Renal cortex interstitium (tissue), 11 donors: ENCODE data around the gene CD248. TPM values are rescaled to one million over a fixed set of nuclear protein-coding genes. Genes with fewer than 3 reads are reported as not detected.
A peak's percentile ranks its signal among the peaks of the same experiment; 100 is the strongest.
"Not testable (repeated sequence)": the region's sequence is repeated elsewhere in the genome, so short reads cannot be mapped to it uniquely, and the experiment has no call there.

Source experiments
- DNase-seq, 11 donors: peaks; one replicate each; pipeline ENCODE4 v3.0.0-alpha.2; 2013; ENCODE audit warnings: low read depth in 9 of 11, low spot score in 4 of 11; ENCODE audit errors: extremely low read depth in 1 of 11
- polyA plus RNA-seq, 3 donors: library from polyadenylated mRNA; unstranded; fragments of 120-200 nt; gene quantifications; one replicate each; pipeline ENCODE4 v1.2.1, GENCODE V29; 2013; ENCODE audit not compliant: insufficient read length in 3 of 3

CD248 gene
- polyA plus RNA-seq, 3 donors: 56.2 to 88.4 (median 60.0) TPM

- DNase-seq: no peak
Observed at GRCh38 chr11:66333896-66334604, 17.2 kb upstream of the CD248 start.

GRCh38 chr11:66333220-66333877 is 16.5 kb upstream of the CD248 start:
- no peak for DNase-seq

DNA sequence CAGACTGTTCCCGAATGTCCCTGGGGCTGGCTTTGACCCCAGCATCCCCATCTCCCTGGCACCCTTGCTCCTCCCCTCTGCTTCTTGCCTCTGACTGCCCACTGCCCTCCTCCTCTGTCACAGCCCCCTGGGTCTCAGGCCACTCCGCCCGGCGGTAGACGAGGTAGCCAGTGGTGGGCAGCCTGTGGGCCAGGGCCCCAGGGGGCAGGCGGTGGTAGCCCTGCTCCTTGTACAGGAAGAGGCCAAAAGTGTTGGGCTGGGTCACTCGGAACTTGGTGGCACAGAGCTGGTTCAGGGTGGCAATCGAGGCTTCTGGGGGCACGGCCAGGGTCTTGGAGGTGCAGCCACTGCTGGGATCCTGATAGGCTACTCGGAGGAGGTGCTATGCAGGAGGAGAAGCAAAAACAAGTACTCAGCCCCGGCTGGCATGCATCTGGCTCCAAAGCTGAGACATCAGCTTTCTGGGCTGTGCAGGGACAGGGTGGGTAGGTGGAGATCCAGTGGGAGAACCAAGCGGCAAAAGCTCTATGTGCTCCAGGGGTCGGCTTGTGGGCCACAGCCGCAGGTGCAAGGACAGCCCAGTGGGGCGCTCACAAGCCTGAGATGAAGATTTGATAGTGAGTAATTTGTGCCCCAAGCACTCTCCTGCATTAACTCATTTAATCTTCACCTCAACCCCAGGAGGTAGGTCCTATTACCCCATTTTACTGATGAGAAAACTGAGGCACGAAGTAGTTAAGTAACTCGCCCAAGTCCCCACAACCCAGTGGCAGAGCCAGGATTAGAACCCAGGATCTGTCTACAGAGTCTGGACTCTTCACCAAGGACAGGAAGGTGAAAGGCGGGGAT is 15.8 kb upstream of the CD248 start:
- DNase-seq: no peak

- no peak for DNase-seq
Observed at GRCh38 chr11:66331542-66332370, 14.9 kb upstream of the CD248 start.

DNA sequence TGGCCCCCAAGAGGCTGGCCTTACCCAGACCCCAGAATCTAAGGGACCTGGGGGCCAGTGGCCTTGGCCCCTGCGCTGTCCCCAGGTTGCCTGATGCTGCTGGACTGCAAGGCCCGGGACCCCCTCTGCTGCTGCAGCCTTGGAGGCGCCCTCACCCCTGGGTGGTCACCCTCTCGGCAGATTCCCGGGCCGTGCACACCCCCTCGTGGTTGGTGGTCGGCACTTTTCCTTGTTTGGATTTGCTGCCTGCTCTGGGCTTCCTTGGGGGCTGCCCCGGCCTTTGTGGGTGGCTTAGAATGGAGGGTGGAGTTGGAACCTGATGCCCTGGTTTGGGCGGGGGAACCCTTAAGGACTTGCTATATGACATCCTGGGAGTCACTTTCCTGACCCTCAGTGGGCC is 14.1 kb upstream of the CD248 start:
- no peak for DNase-seq

GRCh38 chr11:66329165-66329673 is 12.4 kb upstream of the CD248 start:
- DNase-seq: no peak

DNA sequence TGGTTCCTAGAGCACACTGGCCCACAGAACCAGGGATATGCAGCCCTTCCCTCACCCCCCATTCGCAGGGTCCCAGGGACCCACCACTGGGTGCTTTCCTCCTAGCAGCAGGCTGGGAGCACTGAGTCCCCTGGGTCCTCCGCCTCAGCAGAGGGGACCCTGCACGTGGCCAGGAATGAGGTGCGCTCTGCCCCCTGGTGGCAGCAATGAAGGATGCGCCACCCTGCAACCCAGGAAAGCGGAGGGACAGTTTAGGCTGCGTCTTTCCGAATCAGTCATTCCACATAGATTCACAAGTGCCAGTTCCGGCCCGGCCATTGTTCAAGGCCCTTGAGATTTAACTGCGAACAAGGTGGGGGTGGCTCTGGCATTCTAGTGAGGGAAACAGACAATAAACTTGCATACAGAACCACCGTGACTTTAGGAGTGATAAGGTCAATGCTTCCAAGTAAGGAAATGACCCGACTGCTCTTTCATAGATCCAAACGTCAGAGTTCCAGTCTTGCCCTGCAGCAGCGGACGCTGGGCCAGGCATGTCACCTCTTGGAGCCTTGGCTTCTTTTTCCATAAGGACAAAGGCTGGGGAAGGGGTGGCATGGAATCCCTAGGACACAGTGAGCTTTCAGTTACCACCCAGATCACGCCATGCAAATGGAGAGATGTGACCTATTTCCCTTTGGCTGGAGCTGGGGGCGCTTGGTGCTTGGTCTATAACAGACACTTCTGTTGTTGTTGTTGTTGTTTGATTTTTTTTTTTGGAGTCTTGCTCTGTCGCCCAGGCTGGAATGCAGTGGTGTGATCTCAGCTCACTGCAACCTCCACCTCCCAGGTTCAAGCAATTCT is 11.7 kb upstream of the CD248 start:
- DNase-seq: peak in 4 of 11 donors; percentile 62 to 72 (median 68)

DNA sequence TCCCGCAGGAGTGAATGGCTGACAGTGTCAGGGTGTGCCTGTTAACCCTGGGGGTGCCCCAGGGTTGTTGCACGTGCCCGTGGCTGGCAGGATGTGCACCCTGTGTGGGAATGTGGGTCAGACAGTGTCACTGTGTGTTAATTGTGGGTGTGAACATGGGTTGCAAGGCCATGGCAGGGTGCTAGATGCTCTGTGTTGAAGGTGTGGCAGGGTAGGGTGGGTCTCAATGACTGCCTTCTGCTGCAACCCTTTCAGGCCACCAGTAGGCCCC is 11.1 kb upstream of the CD248 start:
- no peak for DNase-seq

- no peak for DNase-seq
Observed at GRCh38 chr11:66327171-66328030, 10.6 kb upstream of the CD248 start.

DNA sequence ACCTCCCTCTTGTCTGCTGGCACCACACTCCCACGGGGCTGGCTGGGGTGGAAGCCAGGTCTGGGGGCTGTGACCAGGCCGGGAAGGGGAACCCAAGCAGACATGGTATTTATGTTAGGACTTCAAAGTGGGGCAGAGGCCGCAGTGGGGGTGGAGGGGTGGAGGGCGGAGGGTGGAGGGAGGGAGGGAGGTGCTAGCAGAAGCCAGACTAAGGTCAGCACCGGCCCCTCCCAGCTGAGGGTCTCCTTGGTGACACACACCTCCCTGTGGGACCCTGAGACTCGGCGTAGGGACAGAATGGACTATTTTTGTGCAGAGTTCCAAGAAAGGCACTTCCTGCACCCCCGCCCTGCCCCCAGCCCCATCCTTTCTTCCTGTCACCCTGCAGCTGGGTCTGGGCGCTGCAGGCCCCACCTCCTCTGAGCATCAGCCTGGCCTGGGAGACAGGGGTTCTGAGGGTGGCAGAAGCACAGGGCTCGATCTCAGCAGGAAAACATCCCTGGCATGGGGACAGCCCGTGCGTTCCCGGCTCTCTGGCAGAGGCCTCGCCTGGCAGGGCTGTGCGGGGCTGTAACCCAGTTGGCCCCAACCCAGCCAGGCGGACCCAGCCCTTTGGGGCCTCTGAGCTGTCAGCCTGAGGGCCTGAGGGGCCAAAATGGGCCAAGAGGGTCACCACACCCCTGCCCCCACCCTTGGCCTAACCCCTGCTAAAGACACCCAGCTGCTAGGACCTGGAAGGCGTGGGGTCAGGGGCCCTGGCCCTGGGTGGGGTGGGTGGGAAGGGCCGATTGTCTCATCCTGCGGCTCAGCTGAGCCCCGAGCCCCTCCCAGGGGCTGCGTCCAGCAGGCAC is 9.6 kb upstream of the CD248 start:
- no peak for DNase-seq

DNA sequence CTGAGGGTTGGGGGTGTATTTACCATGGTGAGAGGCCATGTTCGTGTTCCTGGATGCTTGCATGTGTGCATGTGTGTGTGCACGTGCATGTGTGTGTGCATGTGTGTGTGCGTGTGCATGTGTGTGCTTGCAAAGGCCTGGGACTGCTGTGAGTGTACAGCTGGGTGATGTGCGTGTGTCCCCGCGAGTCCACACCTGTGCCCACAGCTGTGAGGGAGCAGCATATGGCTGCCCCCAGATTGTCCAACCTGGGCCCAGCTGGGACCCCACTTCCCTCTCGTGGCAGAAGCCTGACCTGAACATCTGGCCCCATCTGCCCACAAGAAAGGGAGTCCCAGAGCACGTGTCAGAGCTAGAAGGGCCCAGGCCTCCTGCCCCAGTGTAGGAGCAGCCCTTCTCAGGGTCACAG is 8.4 kb upstream of the CD248 start:
- no peak for DNase-seq

DNA sequence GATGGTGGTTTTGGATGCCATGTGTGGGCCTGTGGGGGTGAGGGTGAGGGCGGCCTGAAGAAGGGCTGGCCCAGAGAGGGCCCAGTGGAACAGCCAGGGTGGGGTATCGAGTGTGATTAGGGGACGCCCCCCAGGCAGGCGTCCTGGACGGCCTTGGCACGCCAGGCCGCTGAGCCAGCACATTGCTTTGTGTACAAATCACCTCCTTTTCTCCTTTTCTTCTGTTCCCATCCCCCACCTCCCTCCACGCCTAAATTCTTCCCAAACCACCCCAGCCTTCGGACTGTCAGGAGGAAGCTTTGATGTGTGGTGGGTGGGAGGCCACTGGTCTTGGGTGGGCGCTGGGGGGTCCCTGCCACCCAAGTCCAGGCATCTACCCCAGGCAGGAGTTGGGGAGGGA is 7.8 kb upstream of the CD248 start:
- DNase-seq: no peak

DNA sequence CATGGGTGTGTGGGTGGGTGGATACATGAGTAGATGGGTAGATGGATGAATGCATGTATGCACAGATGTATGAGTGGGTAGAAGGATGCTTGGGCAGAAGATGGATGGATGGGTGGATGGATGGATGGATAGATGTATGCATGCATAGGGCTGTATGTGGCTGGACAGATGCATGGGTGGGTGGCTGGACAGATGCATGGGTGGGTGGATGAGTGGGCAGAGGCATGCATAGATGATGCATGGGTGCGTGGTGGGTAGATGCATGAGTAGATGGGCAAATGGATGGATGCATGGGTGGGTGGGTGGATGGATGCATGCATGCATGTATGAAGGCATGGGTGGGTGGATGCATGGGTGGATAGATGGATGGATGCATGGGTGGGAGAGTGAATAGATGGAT is 6.8 kb upstream of the CD248 start:
- no peak for DNase-seq

- no peak for DNase-seq
Observed at GRCh38 chr11:66322732-66323427, 6.0 kb upstream of the CD248 start.

DNA sequence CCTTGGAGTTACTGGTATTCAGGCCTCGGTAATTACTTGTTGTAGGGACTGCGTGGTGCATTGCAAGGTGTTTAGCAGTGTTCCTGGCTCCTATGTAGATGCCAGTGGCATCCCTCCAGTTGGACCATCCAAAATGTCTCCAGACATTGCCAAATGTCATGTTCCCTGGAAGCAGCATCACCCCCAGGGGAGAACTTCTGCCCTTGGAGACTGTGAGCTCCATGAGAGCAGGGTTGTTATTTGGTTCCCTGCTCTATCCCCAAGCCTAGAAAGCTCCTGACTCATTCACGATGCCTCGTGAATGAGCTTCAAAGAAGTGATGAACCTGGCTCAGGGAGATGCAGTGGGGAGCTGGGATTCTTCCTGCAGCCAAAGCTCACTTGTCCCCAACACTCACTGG is 4.8 kb upstream of the CD248 start:
- no peak for DNase-seq

- not testable (repeated sequence) for DNase-seq
Observed at GRCh38 chr11:66320748-66321147, 3.9 kb upstream of the CD248 start.
